GM21360 (cell line): ENCODE measurements around the gene ERBB2.
A peak's percentile ranks its signal among the peaks of the same experiment; 100 is the strongest.
"Not testable (repeated sequence)": the region's sequence is repeated elsewhere in the genome, so short reads cannot be mapped to it uniquely, and the experiment has no call there.

Experiments
- ATAC-seq: cut with Tn5 transposase; IDR thresholded peaks from one replicate; pipeline ENCODE4 v1.9.1; 2021; ENCODE audit warnings: mild to moderate bottlenecking, moderate library complexity; ENCODE audit not compliant: unreplicated experiment

The ERBB2 gene

DNA sequence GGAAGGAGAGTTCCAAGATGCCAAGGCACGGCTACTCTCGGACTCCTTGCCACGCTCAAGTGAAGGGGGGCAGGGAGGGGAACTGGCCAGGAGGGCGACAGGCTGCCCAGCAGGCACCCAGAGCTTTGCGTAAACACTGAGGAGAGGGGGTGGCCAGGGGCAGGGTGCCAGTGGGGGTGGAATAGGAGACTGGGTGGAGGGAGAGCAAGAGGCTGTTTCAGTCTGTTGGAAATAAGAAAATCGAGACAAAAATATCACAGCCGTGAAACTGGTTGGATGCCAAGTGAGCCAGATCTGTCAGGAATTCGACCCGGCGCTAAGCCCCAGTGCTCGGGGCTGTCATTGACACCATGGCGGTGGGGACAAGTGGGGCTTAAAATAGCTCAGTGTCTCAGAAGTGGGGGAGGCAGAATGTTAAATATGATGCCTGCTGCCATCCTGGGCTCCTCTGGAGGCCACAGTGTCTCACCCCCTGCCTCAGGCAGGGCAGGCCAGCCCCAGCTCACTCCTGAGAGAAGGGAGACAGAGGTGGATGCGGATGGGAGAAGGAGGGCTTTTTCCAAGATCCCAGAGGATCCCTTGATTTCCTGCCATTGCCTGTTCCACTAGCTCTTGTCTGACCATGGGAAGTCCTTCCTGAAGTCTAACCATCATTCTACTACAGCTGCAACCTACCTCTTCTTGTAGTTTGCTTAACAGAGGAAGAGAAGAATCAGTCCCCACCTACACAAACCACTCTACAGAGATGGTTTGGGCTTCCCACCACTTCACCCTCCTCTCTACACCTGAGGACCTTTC is 22.1 kb upstream of the ERBB2 start:
- no peak for ATAC-seq

DNA sequence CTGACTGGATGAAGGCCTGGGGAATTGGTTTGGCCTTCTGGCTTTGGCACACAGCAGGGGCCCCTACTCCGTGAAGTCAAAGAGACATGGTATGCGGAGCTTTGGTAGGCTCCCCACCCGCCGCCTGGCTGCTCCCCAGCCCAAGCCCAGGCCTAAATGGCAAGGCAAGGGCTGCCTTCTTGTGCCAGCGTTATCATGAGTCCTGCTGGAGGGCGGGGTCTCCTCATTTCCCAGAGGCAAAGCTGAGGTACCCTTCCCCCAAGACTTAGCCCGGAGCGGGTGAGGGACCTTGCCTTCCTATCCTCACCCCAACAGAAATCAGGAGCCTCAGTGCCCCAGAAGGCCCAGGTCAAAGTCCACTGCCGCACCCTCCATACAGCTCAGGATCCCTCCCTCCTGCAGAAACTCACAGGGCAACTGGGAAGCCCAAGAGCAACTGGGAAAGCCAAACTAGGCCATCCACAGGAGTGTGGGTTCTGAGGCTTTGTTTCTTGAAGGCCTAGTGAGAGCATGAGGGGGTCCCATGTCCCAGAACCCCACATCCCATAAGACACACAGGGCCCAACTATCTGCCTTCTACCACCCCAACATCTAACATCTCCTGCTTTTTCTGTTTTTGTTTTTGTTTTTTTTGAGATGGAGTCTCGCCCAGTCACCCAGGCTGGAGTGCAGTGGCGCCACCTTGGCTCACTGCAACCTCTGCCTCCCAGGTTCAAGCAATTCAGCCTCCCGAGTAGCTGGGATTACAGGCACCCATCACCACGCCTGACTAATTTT is 21.3 kb upstream of the ERBB2 start:
- no peak for ATAC-seq

DNA sequence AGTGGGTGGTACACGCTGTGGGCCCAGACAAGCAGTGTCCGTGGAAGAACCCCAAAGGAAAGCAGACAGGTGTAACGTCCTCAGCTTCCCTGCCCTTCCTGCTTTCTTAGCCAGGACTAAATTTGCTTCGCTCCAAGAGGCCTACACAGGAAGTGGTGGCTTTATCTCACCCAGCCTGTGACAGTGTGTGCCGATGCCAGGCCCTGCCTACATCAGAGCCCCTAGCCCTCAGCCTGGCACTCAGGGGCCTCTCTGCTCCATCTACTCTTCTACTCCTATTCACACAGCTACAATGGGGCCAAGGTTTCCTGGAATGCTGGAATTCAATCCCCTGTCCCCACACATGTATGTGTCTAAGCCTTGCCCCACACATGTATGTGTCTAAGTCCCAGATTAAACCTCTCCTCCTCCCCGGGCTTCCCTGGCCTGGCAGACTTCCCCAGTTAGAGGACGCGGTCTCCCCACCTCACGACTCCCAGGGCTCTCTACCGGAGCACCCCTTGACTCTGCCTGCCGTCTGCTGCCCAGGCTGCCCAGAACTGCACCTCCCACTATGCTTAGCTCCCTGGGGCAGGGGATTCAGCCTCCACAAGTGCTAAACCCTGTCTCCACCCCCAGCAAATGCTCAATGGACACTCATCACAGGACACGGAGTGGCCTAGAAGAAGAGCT is 20.2 kb upstream of the ERBB2 start:
- no peak for ATAC-seq

DNA sequence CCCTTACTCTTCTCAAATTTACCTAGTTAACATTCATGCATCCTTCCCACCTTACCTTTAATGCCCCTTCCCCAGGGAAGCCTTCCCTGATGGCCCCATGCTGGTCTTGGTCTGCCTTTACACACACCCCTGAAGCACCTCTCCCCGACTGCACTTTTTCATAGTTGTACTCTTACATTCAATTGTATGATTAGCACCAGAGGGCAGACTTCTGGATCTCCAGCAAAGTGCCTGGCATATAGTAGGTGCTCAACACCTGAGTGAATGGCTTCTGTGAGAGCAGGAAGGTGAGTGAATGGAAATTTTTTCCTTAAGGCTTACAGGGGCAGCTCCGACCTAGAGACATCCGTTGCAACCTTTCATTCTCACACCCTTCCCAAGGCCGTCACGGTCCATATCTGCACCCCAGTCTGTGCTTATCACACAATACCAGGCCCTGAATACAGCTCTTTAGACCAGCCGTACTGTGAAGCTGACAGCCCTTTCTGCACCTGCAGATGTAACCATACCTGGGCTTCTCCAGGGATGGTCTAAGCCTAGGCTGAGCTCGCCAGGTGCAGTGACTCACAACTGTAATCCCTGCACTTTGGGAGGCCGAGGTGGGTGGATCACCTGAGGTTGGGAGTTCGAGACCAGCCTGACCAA is 16.4 kb upstream of the ERBB2 start:
- ATAC-seq = no peak

DNA sequence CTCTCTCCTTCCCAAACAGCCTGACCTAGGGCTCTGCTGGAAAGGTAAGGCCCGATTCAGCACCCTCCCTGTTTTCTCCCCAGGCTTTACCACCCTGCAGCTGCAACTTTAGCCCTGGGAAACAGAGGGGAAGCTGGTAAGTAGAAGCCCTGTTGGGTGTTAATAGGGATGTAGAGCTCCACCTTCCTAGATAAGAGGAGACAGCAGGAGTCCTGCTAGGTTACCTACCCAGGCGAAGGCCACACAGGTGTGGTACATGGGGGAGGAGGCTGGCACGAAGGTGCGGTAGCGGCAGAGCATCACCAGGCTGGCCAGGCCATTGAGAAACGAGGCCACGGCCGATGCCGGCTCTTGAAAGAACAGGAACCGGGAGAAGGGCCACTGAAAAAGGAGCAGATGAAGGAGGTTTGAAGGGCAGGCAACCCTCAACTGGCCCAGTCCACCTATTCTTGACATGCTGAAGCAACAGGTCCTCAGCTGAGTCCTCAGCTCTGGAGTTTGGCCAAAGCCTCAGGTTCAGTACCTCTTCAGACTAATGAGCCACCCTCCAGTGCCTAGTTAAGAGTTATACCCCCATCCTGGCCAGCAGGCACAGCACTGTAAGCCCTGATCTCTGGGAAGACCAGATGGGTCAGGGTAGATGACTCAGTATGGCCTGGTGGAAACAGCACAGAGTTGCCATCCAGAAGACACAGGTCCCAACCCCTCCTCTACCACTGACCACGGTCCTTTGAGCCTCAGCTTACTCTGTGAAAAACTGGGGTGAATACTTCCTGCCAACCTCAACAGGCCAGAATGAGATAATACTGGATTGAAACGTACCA is 15.3 kb upstream of the ERBB2 start:
- no peak for ATAC-seq

DNA sequence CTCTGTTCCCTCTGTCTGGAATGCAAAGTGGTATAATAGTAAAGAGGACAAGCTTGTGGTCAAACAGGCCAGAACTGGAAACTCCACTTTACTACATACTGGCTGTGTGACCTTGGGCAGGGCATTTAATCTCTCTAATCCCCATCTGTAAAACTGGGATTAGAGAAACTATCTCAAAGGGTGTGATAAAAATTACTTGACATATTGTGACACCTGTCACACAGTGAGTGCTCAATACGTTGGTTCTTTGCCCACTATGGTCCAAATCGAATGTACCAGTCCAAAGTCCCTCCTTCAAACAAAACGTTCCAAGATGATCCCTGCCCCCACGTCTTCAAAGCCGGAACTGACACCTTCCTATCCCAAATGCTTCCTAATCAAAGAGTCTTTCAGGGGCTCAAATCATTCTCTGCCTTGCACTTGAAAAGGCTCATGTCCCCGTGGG is 12.7 kb upstream of the ERBB2 start:
- no peak for ATAC-seq

DNA sequence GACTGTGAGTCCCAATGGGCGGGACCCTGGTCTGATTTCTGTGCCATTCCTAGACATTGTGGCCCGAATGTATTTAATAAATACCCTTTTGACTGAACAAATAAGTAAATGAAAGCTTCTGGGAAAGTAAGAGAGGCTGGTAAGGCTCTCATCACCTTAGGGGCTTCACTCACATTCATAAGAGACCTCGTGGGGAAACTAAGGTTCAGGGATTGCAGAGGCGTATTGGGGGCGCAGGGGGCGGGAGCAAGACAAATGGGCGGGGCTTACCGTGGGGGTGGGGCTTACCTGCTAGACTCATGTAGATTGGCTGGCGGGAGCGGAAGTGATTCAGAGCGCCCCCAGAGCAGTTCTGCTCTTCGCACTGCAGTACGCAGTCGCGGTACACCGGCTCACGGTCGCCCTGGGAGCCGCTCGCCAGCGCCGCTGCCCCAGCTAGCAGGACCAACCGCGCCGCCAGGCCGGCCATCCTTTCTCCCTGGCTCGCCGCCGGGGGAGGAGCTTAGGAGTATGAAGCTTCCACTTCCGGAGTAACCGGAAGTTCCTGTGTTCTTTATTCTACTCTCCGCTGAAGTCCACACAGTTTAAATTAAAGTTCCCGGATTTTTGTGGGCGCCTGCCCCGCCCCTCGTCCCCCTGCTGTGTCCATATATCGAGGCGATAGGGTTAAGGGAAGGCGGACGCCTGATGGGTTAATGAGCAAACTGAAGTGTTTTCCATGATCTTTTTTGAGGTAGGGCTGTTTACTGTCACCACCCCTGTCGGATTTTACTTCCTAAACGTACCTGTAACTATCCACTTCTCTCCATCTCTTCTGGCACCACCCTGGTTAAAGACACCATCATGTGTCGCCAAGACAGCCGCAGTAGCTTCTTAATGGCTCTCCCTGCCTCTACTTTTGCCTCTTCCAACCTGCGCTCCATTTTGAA is 12.1 kb upstream of the ERBB2 start, which contains the start of gene PGAP3:
Gene PGAP3, minus strand, starts transcription at position 512 of the 929 bp plus-strand sequence. Its CDS starts 43 bp downstream, at position 469.
- peak; percentile 79 for ATAC-seq

DNA sequence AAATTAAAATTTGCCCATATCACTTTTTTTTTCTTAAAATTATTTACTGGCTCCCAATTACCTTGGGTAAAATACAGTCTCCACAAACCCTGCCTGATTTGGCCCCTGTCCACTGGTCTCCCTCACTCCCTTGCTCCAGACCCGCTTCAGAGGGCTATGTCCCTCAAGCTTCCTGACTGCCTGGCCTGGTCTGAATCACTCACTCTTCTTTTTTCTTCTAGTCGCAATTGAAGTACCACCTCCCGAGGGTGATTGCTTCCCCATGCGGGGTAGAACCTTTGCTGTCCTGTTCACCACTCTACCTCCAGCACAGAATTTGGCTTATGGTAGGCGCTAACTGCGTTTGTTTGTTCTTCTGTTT is 11.4 kb upstream of the ERBB2 start:
- no peak for ATAC-seq

DNA sequence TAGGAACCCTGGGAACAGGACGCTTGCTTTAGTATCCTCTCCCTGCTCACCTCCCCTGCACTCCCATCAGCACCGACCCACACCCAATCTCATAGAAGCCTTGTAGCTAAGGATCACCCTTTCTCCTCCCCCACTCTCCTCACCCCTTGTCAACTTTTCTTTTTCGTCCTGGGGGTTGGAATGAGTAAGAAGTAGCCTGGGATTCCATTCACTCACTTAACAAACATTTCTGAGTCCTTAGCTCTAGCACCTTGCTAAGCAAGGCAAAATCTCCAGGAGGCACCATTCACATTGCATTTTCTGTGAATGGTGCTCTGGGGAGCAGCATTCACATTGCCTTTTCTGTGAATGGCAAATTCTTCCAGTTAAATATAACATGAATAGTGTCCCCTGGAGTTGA is 10.9 kb upstream of the ERBB2 start:
- no peak for ATAC-seq

DNA sequence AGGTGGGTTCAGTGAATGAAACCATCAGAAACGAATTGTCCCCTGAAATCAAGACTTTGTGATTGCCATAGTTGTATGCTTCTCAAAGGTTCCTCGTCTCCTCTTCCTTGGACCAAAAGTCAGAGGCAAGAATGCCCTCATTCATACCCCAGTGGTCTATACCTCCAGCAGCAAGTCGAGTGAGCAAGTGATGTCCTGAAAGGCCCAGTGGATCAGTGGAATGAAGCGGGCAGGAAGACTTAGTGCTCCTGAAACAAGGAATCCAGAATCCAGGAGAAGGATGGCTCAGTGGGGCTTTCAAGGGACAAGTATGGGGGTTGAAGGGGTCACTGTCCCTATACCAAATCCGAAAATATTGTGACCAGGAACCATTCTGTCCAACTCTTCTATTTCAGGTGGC is 5.3 kb upstream of the ERBB2 start:
- ATAC-seq = no peak

DNA sequence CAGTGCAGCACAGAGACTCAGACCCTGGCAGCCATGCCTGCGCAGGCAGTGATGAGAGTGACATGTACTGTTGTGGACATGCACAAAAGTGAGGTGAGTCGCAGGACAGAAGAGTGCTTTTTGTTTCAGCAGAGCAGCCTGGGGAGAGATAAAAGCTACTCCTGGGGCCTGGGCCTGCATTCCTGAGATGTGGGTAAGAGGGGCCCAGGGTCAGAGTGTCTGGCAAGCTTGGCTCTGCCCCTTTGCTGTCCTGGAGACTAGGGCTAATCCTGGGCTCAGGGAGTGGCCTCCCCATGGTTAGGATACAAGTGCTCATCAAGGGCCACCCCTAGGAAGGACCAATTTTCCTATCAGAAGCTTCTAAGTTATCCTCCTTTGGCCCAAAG is 4.8 kb upstream of the ERBB2 start:
- ATAC-seq = no peak

DNA sequence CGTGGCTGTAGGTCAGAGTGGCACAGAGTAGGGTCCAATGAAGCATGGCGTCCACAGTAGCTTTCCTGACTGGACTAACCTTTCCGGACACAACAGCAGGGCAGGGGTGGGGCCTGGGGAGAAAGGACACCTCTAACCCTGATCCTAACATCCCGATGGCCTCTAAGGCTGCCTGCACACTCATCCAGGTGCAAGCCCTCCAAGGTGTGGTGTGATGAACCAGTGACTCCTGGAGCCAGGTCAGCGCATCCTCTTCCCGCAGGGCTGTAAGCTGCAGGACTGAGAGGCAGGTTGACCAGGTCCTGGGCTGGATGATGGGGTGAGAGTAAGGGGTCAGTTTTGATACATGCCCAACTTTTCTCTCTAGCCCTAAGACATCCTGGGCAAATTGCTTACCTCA is 3.1 kb upstream of the ERBB2 start:
- no peak for ATAC-seq

DNA sequence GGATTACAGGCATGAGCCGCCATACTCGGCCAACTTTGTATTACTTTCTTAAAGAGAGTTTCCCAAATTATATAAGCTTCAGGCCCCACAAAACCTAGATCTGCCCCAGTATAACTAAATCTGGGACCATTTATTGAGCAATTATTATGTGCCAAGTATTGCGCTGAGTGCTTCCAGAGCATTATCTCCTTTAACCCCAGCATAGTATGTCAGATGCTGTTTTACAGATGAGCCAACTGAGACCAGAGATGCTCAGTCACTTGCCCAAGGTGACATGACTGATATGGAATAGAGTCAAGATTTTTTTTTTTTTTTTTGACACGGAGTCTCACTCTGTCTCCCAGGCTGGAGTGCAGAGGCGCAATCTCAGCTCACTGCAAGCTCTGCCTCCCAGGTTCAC is 1.9 kb upstream of the ERBB2 start:
- no peak for ATAC-seq

DNA sequence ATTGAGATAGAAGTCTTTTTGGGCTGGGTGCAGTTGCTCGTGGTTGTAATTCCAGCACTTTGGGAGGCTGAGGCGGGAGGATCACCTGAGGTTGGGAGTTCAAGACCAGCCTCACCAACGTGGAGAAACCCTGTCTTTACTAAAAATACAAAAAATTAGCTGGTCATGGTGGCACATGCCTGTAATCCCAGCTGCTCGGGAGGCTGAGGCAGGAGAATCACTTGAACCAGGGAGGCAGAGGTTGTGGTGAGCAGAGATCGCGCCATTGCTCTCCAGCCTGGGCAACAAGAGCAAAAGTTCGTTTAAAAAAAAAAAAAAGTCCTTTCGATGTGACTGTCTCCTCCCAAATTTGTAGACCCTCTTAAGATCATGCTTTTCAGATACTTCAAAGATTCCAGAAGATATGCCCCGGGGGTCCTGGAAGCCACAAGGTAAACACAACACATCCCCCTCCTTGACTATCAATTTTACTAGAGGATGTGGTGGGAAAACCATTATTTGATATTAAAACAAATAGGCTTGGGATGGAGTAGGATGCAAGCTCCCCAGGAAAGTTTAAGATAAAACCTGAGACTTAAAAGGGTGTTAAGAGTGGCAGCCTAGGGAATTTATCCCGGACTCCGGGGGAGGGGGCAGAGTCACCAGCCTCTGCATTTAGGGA is 577 bp upstream of the ERBB2 start:
- not testable (repeated sequence) for ATAC-seq

DNA sequence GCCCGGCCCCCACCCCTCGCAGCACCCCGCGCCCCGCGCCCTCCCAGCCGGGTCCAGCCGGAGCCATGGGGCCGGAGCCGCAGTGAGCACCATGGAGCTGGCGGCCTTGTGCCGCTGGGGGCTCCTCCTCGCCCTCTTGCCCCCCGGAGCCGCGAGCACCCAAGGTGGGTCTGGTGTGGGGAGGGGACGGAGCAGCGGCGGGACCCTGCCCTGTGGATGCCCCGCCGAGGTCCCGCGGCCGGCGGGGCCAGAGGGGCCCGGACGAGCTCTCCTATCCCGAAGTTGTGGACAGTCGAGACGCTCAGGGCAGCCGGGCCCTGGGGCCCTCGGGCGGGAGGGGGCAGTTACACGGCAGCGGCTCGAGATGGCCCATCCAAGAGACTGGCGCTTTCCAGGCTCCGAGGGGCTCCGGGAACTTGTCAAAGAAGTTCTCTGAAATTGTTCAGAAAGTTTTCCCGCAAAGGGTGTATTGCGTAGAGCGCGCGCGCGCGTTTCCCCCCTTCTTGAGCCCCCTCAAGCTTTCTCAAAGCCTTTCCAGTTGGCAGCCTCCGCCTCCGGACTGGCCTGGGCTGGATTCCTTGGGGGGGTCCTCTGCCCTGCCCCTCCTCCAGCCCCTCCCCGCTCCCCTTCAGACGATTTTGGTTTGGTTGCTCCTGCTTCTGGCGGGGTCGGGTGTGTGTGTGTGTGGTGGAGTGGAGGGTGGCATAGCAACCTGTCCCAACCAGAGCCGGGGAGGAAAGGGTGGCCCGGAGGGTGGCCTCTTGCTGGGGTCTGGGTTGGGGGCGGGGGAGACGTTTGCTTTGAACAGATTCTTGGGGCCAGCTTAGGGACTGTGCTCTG is 504 bp downstream of the ERBB2 start:
- no peak for ATAC-seq

DNA sequence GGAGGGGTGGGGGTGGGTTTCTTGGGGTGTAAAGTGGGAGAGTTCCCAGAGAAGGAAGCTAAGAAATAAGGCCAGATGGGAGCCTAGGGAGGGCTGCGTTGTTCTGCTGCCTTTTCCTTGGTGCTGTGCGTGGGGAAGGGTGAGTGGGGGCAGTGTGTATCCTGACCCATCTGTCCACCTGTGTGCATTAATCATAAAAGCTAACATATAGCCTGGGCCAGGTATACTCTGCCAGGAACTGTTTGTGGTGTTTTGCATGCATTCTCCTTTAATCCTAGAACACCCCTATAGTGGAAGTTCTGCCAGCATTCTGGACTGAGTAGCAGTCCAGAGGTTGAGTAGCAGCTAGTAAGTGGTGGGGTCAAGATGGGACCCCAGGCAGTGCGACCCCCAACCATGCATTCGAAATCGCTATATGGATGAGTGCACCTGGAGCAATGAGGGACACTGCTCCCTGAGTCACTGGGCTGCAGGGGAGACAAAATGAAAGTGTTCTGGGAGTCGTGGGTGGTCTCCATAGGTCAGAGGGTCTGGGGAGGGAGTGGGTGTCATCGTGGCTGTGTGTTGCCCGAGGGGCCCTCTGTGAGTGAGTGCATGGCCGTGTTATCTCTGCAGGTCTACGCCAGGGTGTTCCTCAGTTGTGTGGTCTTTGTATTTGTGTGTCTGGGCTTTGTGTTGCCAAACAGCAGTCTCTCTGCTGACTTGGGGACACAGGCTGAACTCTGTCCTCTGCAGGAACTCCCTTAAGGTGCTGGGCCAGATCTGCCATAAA is 1.3 kb downstream of the ERBB2 start:
- no peak for ATAC-seq

DNA sequence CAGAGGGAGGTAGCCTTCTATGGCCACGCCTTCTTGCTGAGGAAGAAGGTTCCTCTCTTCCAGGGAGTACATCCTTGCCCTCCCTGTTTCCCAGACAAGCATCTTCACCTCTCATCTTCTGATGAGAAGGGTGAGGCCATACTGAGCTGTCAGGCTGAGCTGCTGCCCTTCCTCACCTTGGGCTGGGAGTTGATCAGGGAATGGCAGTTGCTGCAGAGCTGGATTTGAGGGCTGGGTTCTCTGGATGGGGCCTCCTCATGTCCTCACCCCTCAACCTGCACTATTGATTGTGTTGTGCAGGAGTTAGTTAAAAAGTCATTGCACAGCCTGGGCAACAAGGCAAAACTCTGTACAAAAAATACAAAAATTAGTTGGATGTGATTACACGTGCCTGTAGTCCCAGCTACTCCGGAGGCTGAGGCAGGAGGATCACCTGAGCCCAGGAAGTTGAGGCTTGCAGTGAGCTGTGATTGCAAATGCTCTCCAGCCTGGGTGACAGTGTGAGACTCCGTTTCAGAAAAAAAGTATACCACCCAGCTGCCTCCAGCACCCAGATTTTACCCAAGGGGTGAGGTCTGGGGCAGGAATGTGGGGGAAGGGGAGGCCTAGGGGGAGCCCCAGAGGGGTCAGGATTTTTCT is 2.0 kb downstream of the ERBB2 start:
- no peak for ATAC-seq
